ENCODE results near the gene SPINDOC.

The SPINDOC gene

GRCh38 chr11:63831326-63831725 lies 18.1 kb downstream of the SPINDOC start:
- Histone ChIP-seq H3K36me3 (ENCODE audit: control insufficient read depth in 2 of 2, insufficient read depth in 2 of 2, low read length in 2 of 2) (peaks cover 0 to 5% of the 10 kb centered on the region in 2 donors), H3K9me3 (ENCODE audit: control insufficient read depth in 2 of 2, low read length in 2 of 2) (no peaks in the 10 kb centered on the region), H3K27me3 (ENCODE audit: control insufficient read depth in 2 of 2, insufficient read depth in 2 of 2, low read length in 2 of 2) (no peaks in the 10 kb centered on the region), H3K4me1 (ENCODE audit: control insufficient read depth in 2 of 2, insufficient read depth in 2 of 2, low read length in 2 of 2) (no peaks in the 10 kb centered on the region), H3K9ac (ENCODE audit: low read depth in 1 of 2, low read length in 2 of 2) (no peak overlapping the region), H3K27ac (ENCODE audit: low read depth in 2 of 2, low read length in 2 of 2) (no peak overlapping the region), H3K4me3 (ENCODE audit: low read length in 2 of 2) (no peak overlapping the region)

GRCh38 chr11:63832336-63832735 lies 19.1 kb downstream of the SPINDOC start:
- no peaks in the 10 kb centered on the region for H3K27me3 ChIP-seq (ENCODE audit: control insufficient read depth in 2 of 2, insufficient read depth in 2 of 2, low read length in 2 of 2)
- no peak overlapping the region for H3K27ac ChIP-seq (ENCODE audit: low read depth in 2 of 2, low read length in 2 of 2)
- no peaks in the 10 kb centered on the region for H3K36me3 ChIP-seq (ENCODE audit: control insufficient read depth in 2 of 2, insufficient read depth in 2 of 2, low read length in 2 of 2)

GRCh38 chr11:63833048-63833447 lies 19.8 kb downstream of the SPINDOC start:
- no peak overlapping the region for H3K4me3 ChIP-seq (ENCODE audit: low read length in 2 of 2)

More at GRCh38 chr11:63832336-63832735, 19.1 kb downstream of the SPINDOC start:
- Histone ChIP-seq H3K9me3 (ENCODE audit: control insufficient read depth in 2 of 2, low read length in 2 of 2) (no peaks in the 10 kb centered on the region), H3K9ac (ENCODE audit: low read depth in 1 of 2, low read length in 2 of 2) (no peak overlapping the region), H3K4me3 (ENCODE audit: low read length in 2 of 2) (no peak overlapping the region), H3K4me1 (ENCODE audit: control insufficient read depth in 2 of 2, insufficient read depth in 2 of 2, low read length in 2 of 2) (peaks cover 1 to 4% of the 10 kb centered on the region in 2 donors)

GRCh38 chr11:63834535-63835157 lies 21.4 kb downstream of the SPINDOC start:
- no peaks in the 10 kb centered on the region for H3K9me3 ChIP-seq (ENCODE audit: control insufficient read depth in 2 of 2, low read length in 2 of 2)

More at GRCh38 chr11:63833048-63833447, 19.8 kb downstream of the SPINDOC start:
- Histone ChIP-seq H3K9me3 (ENCODE audit: control insufficient read depth in 2 of 2, low read length in 2 of 2) (no peaks in the 10 kb centered on the region), H3K9ac (ENCODE audit: low read depth in 1 of 2, low read length in 2 of 2) (no peak overlapping the region), H3K36me3 (ENCODE audit: control insufficient read depth in 2 of 2, insufficient read depth in 2 of 2, low read length in 2 of 2) (no peaks in the 10 kb centered on the region), H3K4me1 (ENCODE audit: control insufficient read depth in 2 of 2, insufficient read depth in 2 of 2, low read length in 2 of 2) (peaks cover 8 to 11% of the 10 kb centered on the region in 2 donors), H3K27ac (ENCODE audit: low read depth in 2 of 2, low read length in 2 of 2) (no peak overlapping the region), H3K27me3 (ENCODE audit: control insufficient read depth in 2 of 2, insufficient read depth in 2 of 2, low read length in 2 of 2) (no peaks in the 10 kb centered on the region)

GRCh38 chr11:63835158-63835545 lies 21.9 kb downstream of the SPINDOC start:
- Histone ChIP-seq H3K36me3 (ENCODE audit: control insufficient read depth in 2 of 2, insufficient read depth in 2 of 2, low read length in 2 of 2) (no peaks in the 10 kb centered on the region), H3K27me3 (ENCODE audit: control insufficient read depth in 2 of 2, insufficient read depth in 2 of 2, low read length in 2 of 2) (no peaks in the 10 kb centered on the region), H3K4me1 (ENCODE audit: control insufficient read depth in 2 of 2, insufficient read depth in 2 of 2, low read length in 2 of 2) (peaks cover 16 to 20% of the 10 kb centered on the region in 2 donors), H3K9me3 (ENCODE audit: control insufficient read depth in 2 of 2, low read length in 2 of 2) (no peaks in the 10 kb centered on the region), H3K4me3 (ENCODE audit: low read length in 2 of 2) (no peak overlapping the region), H3K27ac (ENCODE audit: low read depth in 2 of 2, low read length in 2 of 2) (no peak overlapping the region), H3K9ac (ENCODE audit: low read depth in 1 of 2, low read length in 2 of 2) (no peak overlapping the region)

More at GRCh38 chr11:63834535-63835157, 21.4 kb downstream of the SPINDOC start:
- Histone ChIP-seq H3K27ac (ENCODE audit: low read depth in 2 of 2, low read length in 2 of 2) (no peak overlapping the region), H3K36me3 (ENCODE audit: control insufficient read depth in 2 of 2, insufficient read depth in 2 of 2, low read length in 2 of 2) (no peaks in the 10 kb centered on the region), H3K4me3 (ENCODE audit: low read length in 2 of 2) (no peak overlapping the region), H3K27me3 (ENCODE audit: control insufficient read depth in 2 of 2, insufficient read depth in 2 of 2, low read length in 2 of 2) (no peaks in the 10 kb centered on the region), H3K9ac (ENCODE audit: low read depth in 1 of 2, low read length in 2 of 2) (no peak overlapping the region), H3K4me1 (ENCODE audit: control insufficient read depth in 2 of 2, insufficient read depth in 2 of 2, low read length in 2 of 2) (peaks cover 12 to 15% of the 10 kb centered on the region in 2 donors)

GRCh38 chr11:63837027-63837688 lies 23.9 kb downstream of the SPINDOC start:
- Histone ChIP-seq H3K4me1 (ENCODE audit: control insufficient read depth in 2 of 2, insufficient read depth in 2 of 2, low read length in 2 of 2) (peaks cover 35 to 39% of the 10 kb centered on the region in 2 donors), H3K27ac (ENCODE audit: low read depth in 2 of 2, low read length in 2 of 2) (peak overlapping the region; percentile 84 to 91)

GRCh38 chr11:63837739-63838138 lies 24.5 kb downstream of the SPINDOC start:
- peak overlapping the region; percentile 84 to 91 for H3K27ac ChIP-seq (ENCODE audit: low read depth in 2 of 2, low read length in 2 of 2)

More at GRCh38 chr11:63837027-63837688, 23.9 kb downstream of the SPINDOC start:
- Histone ChIP-seq H3K36me3 (ENCODE audit: control insufficient read depth in 2 of 2, insufficient read depth in 2 of 2, low read length in 2 of 2) (peaks cover 0 to 3% of the 10 kb centered on the region in 2 donors), H3K9me3 (ENCODE audit: control insufficient read depth in 2 of 2, low read length in 2 of 2) (no peaks in the 10 kb centered on the region), H3K27me3 (ENCODE audit: control insufficient read depth in 2 of 2, insufficient read depth in 2 of 2, low read length in 2 of 2) (no peaks in the 10 kb centered on the region), H3K4me3 (ENCODE audit: low read length in 2 of 2) (no peak overlapping the region), H3K9ac (ENCODE audit: low read depth in 1 of 2, low read length in 2 of 2) (peak overlapping the region; percentile 76 to 85)

GRCh38 chr11:63838150-63838677 lies 25.0 kb downstream of the SPINDOC start:
- H3K27ac ChIP-seq (ENCODE audit: low read depth in 2 of 2, low read length in 2 of 2), result peak overlapping the region; percentile 84 to 91
- H3K36me3 ChIP-seq (ENCODE audit: control insufficient read depth in 2 of 2, insufficient read depth in 2 of 2, low read length in 2 of 2), result peaks cover 3 to 4% of the 10 kb centered on the region in 2 donors
- H3K27me3 ChIP-seq (ENCODE audit: control insufficient read depth in 2 of 2, insufficient read depth in 2 of 2, low read length in 2 of 2), result no peaks in the 10 kb centered on the region
- H3K4me1 ChIP-seq (ENCODE audit: control insufficient read depth in 2 of 2, insufficient read depth in 2 of 2, low read length in 2 of 2), result peaks cover 41 to 47% of the 10 kb centered on the region in 2 donors
- no peaks in the 10 kb centered on the region for H3K9me3 ChIP-seq (ENCODE audit: control insufficient read depth in 2 of 2, low read length in 2 of 2)
- H3K4me3 ChIP-seq (ENCODE audit: low read length in 2 of 2), result peak overlapping the region; percentile 78 to 97
- H3K9ac ChIP-seq (ENCODE audit: low read depth in 1 of 2, low read length in 2 of 2), result peak overlapping the region; percentile 76 to 85

More at GRCh38 chr11:63837739-63838138, 24.5 kb downstream of the SPINDOC start:
- peak overlapping the region; percentile 76 to 85 for H3K9ac ChIP-seq (ENCODE audit: low read depth in 1 of 2, low read length in 2 of 2)
- H3K27me3 ChIP-seq (ENCODE audit: control insufficient read depth in 2 of 2, insufficient read depth in 2 of 2, low read length in 2 of 2), result no peaks in the 10 kb centered on the region
- H3K4me3 ChIP-seq (ENCODE audit: low read length in 2 of 2), result peak overlapping the region; percentile 78 to 97
- H3K4me1 ChIP-seq (ENCODE audit: control insufficient read depth in 2 of 2, insufficient read depth in 2 of 2, low read length in 2 of 2), result peaks cover 36 to 44% of the 10 kb centered on the region in 2 donors
- no peaks in the 10 kb centered on the region for H3K9me3 ChIP-seq (ENCODE audit: control insufficient read depth in 2 of 2, low read length in 2 of 2)
- peaks cover under 1 to 3% of the 10 kb centered on the region in 2 donors for H3K36me3 ChIP-seq (ENCODE audit: control insufficient read depth in 2 of 2, insufficient read depth in 2 of 2, low read length in 2 of 2)

- peaks cover 3 to 9% of the 10 kb centered on the region in 2 donors for H3K36me3 ChIP-seq (ENCODE audit: control insufficient read depth in 2 of 2, insufficient read depth in 2 of 2, low read length in 2 of 2)
- H3K9ac ChIP-seq (ENCODE audit: low read depth in 1 of 2, low read length in 2 of 2), result peak within 1 kb of the TSS; percentile 88 to 93
- no peaks in the 10 kb centered on the region for H3K27me3 ChIP-seq (ENCODE audit: control insufficient read depth in 2 of 2, insufficient read depth in 2 of 2, low read length in 2 of 2)
- H3K27ac ChIP-seq (ENCODE audit: low read depth in 2 of 2, low read length in 2 of 2), result peak within 1 kb of the TSS; percentile 84 to 91
- H3K4me1 ChIP-seq (ENCODE audit: control insufficient read depth in 2 of 2, insufficient read depth in 2 of 2, low read length in 2 of 2), result peaks cover 42 to 47% of the 10 kb centered on the region in 2 donors
- H3K4me3 ChIP-seq (ENCODE audit: low read length in 2 of 2), result peak within 1 kb of the TSS; percentile 91 to 97
- H3K9me3 ChIP-seq (ENCODE audit: control insufficient read depth in 2 of 2, low read length in 2 of 2), result no peaks in the 10 kb centered on the region
These were observed 25.6 kb downstream of the SPINDOC start, which contains the start of gene MARK2 for GRCh38 chr11:63838678-63839507. Gene MARK2 (plus strand): TSS chr11:63839110. CDS start chr11:63839507, 397 bp downstream.

Data from mucosa of rectum (tissue), 2 donors.